Endometrial microvascular endothelial cells (primary cell): ENCODE results near the gene HBM. TPM values are rescaled to one million over a fixed set of nuclear protein-coding genes. Genes with fewer than 3 reads are reported as not detected.

Experiments used
- in situ Hi-C: cut with HindIII; loops from 2 replicates; pipeline ENCODE4 v1.10.0; 2017; ENCODE audit warnings: low sequenced_read_pairs, low pct_unique_long_range_greater_than_20kb; ENCODE audit errors: inconsistent ontology term
- total RNA-seq: library from RNA; depleted of rRNA; stranded (reverse); fragments of >200 nt; gene quantifications from one replicate; pipeline ENCODE4 v1.2.3, GENCODE V29; 2015; ENCODE audit errors: inconsistent ontology term

Gene HBM
- total RNA-seq, 1 donor from 2014 or later = not detected

- in situ Hi-C loops = no loop called here
Measured at GRCh38 chr16:212999-213398, 47.2 kb downstream of the HBM start.

Other genes with a start within 250 kb of the HBM start
- 7.0 TPM for gene POLR3K, start 112.4 kb upstream of the HBM start, total RNA-seq
- 58.2 TPM for gene SNRNP25, start 112.2 kb upstream of the HBM start, total RNA-seq
- 28.2 TPM for gene RHBDF1, start 93.3 kb upstream of the HBM start, total RNA-seq
- gene MPG, start 87.8 kb upstream of the HBM start, total RNA-seq = 160 TPM
- gene NPRL3, start 27.3 kb upstream of the HBM start, total RNA-seq = 15.9 TPM
- not detected for gene HBZ, start 13.3 kb upstream of the HBM start, total RNA-seq
- not detected for gene HBA2, start 6.9 kb downstream of the HBM start, total RNA-seq
- gene HBA1, start 10.7 kb downstream of the HBM start, total RNA-seq = not detected
- not detected for gene HBQ1, start 14.5 kb downstream of the HBM start, total RNA-seq
- gene LUC7L, start 63.5 kb downstream of the HBM start, total RNA-seq = 45.2 TPM
- gene FAM234A, start 68.8 kb downstream of the HBM start, total RNA-seq = 89.3 TPM
- 1.2 TPM for gene RGS11, start 110.0 kb downstream of the HBM start, total RNA-seq
- gene ARHGDIG, start 114.6 kb downstream of the HBM start, total RNA-seq = not detected
- 0.28 TPM for gene PDIA2, start 117.2 kb downstream of the HBM start, total RNA-seq
- gene AXIN1, start 186.7 kb downstream of the HBM start, total RNA-seq = 16.4 TPM
- gene MRPL28, start 204.6 kb downstream of the HBM start, total RNA-seq = 153 TPM
- gene PGAP6, start 216.0 kb downstream of the HBM start, total RNA-seq = 64.2 TPM
- gene NME4, start 231.2 kb downstream of the HBM start, total RNA-seq = 92.3 TPM
- 17.3 TPM for gene DECR2, start 235.9 kb downstream of the HBM start, total RNA-seq